ENCODE results near the gene MAPKAPK2.

MAPKAPK2 gene

DNA sequence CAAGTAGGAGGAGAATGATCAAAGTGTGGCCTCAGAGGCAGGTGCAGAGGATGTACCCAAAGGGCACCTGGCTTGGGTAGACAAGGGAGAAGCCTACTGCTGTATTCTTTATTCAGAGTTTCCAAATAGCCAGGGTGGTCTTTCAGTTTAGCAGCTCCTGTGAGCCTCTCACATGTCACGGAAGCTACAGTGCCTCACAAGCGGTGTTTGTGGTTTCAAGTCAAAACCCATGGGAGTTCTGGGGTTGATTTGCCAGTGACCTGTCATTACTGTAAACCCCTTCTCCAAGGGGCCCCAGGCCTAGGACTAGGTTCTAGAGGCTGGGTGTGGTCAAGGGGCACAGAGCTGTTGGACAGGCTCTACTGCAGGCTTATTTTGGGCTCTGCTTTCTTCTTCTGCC, 97.7 kb downstream of the MAPKAPK2 start:
- DNase-seq: no peak

DNA sequence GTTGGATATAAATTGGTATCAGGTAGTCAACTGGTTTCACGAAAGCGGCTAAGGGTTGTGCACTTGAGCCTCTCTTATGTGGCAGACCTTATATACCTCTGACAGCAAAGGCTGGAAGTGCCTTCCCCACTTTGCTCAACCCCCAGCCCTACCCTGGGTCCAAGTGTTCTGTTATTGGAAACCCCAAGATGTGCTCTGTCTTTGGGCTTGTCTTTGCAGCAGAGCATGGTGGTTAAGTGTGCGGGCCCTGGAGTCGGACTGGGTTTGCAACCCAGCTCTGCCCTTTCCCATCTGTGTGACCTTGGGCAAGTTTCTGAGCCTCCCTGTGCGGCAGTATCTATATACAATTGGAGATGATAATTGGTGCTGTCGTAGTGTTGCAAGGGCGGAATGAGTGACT, 98.8 kb downstream of the MAPKAPK2 start:
- no peak for DNase-seq

Data from cerebellar nuclear complex (tissue), 1 donor.